Stimulated activated CD8-positive, alpha-beta memory T cell treated with anti-CD3 and anti-CD28 coated beads, Interleukin-7, amount 100 ng/mL, for 1 hour (primary cell): Measurements from ENCODE around the gene MYL9.
"Not testable (repeated sequence)": the region's sequence is repeated elsewhere in the genome, so short reads cannot be mapped to it uniquely, and the experiment has no call there.

Experiments
- DNase-seq, 2 donors: peaks; one replicate each; pipeline ENCODE4 v3.0.0-alpha.2; 2020; ENCODE audit warnings: low read depth in 2 of 2

Gene MYL9

GRCh38 chr20:36549628-36549941 is 8.3 kb downstream of the MYL9 start:
- DNase-seq: no peak

- DNase-seq: no peak
Measured at GRCh38 chr20:36549942-36550789, 8.8 kb downstream of the MYL9 start.

GRCh38 chr20:36550790-36551299 is 9.5 kb downstream of the MYL9 start:
- DNase-seq: no peak

- no peak for DNase-seq
Measured at GRCh38 chr20:36555248-36555647, 13.9 kb downstream of the MYL9 start.

GRCh38 chr20:36562724-36563123 is 21.4 kb downstream of the MYL9 start:
- no peak for DNase-seq

- no peak for DNase-seq
Measured at GRCh38 chr20:36563374-36563773, 22.1 kb downstream of the MYL9 start.

- DNase-seq: not testable (repeated sequence)
Measured at GRCh38 chr20:36564078-36564725, 22.9 kb downstream of the MYL9 start.

GRCh38 chr20:36564726-36565121 is 23.4 kb downstream of the MYL9 start:
- not testable (repeated sequence) for DNase-seq

GRCh38 chr20:36565520-36565919 is 24.2 kb downstream of the MYL9 start:
- DNase-seq: no peak

GRCh38 chr20:36569847-36570429 is 28.6 kb downstream of the MYL9 start:
- no peak for DNase-seq

- no peak for DNase-seq
Measured at GRCh38 chr20:36571564-36572504, 30.5 kb downstream of the MYL9 start.

- no peak for DNase-seq
Measured at GRCh38 chr20:36572701-36573102, 31.4 kb downstream of the MYL9 start.

GRCh38 chr20:36573103-36573797 is 31.9 kb downstream of the MYL9 start, which contains the start of gene TGIF2:
Gene TGIF2 (plus strand): TSS chr20:36573597. CDS start chr20:36578775, 5,178 bp downstream.
- peak; percentile 77 to 78 for DNase-seq

- no peak for DNase-seq
Measured at GRCh38 chr20:36573798-36574365, 32.6 kb downstream of the MYL9 start.

- no peak for DNase-seq
Measured at GRCh38 chr20:36574366-36575135, 33.2 kb downstream of the MYL9 start.

- no peak for DNase-seq
Measured at GRCh38 chr20:36576081-36576445, 34.7 kb downstream of the MYL9 start.

GRCh38 chr20:36578356-36579041 is 37.2 kb downstream of the MYL9 start:
- DNase-seq: no peak

- no peak for DNase-seq
Measured at GRCh38 chr20:36579996-36580545, 38.8 kb downstream of the MYL9 start.

GRCh38 chr20:36582322-36582721 is 41.0 kb downstream of the MYL9 start:
- DNase-seq: no peak
